Measurements from ENCODE around the gene NRXN3.

- TF ChIP-seq CTCF (IDR thresholded peaks at IDR 0.05) (no peak), POLR2A (IDR thresholded peaks at IDR 0.05) (no peak)
These were observed 781.4 kb downstream of the NRXN3 start for GRCh38 chr14:78951602-78952001.
